ENCODE measurements around the gene PCDH10. TPM values are rescaled to one million over a fixed set of nuclear protein-coding genes. Genes with fewer than 3 reads are reported as not detected.

The PCDH10 gene
- total RNA-seq, 1 donor from 2014 or later = 0.53 TPM

- H3K4me1 Mint-ChIP-seq (ENCODE audit: low read depth) = peaks cover 45% of the 10 kb centered on the region
- no peak overlapping the region for H3K27ac Mint-ChIP-seq
- H3K9me3 Mint-ChIP-seq (ENCODE audit: low read depth) = no peaks in the 10 kb centered on the region
- no peaks in the 10 kb centered on the region for H3K36me3 Mint-ChIP-seq (ENCODE audit: insufficient read depth)
- peak overlapping the region; percentile 70 for H3K4me3 Mint-ChIP-seq (ENCODE audit: low read depth)
- DNase-seq (ENCODE audit: low spot score, unreplicated experiment) = no peak
- TF ChIP-seq, protein P1, sequence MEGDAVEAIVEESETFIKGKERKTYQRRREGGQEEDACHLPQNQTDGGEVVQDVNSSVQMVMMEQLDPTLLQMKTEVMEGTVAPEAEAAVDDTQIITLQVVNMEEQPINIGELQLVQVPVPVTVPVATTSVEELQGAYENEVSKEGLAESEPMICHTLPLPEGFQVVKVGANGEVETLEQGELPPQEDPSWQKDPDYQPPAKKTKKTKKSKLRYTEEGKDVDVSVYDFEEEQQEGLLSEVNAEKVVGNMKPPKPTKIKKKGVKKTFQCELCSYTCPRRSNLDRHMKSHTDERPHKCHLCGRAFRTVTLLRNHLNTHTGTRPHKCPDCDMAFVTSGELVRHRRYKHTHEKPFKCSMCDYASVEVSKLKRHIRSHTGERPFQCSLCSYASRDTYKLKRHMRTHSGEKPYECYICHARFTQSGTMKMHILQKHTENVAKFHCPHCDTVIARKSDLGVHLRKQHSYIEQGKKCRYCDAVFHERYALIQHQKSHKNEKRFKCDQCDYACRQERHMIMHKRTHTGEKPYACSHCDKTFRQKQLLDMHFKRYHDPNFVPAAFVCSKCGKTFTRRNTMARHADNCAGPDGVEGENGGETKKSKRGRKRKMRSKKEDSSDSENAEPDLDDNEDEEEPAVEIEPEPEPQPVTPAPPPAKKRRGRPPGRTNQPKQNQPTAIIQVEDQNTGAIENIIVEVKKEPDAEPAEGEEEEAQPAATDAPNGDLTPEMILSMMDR (IDR thresholded peaks at IDR 0.05; ENCODE audit: unreplicated experiment) = no peak
- peaks cover 72% of the 10 kb centered on the region for H3K27me3 Mint-ChIP-seq
These were observed 1.7 kb upstream of the PCDH10 start for GRCh38 chr4:133147286-133147821.

- H3K27me3 Mint-ChIP-seq = peaks cover 79% of the 10 kb centered on the region
- H3K4me3 Mint-ChIP-seq (ENCODE audit: low read depth) = peak overlapping the region; percentile 70
- TF ChIP-seq, protein P1 (IDR thresholded peaks at IDR 0.05; ENCODE audit: unreplicated experiment) = peak; percentile 40
- H3K27ac Mint-ChIP-seq = peak overlapping the region; percentile 53
- no peaks in the 10 kb centered on the region for H3K36me3 Mint-ChIP-seq (ENCODE audit: insufficient read depth)
- no peak for DNase-seq (ENCODE audit: low spot score, unreplicated experiment)
- H3K9me3 Mint-ChIP-seq (ENCODE audit: low read depth) = no peaks in the 10 kb centered on the region
- H3K4me1 Mint-ChIP-seq (ENCODE audit: low read depth) = peaks cover 52% of the 10 kb centered on the region
These were observed 989 bp upstream of the PCDH10 start for GRCh38 chr4:133147921-133148689.

- TF ChIP-seq, protein P1 (IDR thresholded peaks at IDR 0.05; ENCODE audit: unreplicated experiment) = no peak
- H3K27ac Mint-ChIP-seq = peak overlapping the region; percentile 30
- no peak for DNase-seq (ENCODE audit: low spot score, unreplicated experiment)
- peaks cover 52% of the 10 kb centered on the region for H3K4me1 Mint-ChIP-seq (ENCODE audit: low read depth)
- no peaks in the 10 kb centered on the region for H3K36me3 Mint-ChIP-seq (ENCODE audit: insufficient read depth)
- no peaks in the 10 kb centered on the region for H3K9me3 Mint-ChIP-seq (ENCODE audit: low read depth)
- peaks cover 89% of the 10 kb centered on the region for H3K27me3 Mint-ChIP-seq
- H3K4me3 Mint-ChIP-seq (ENCODE audit: low read depth) = peak overlapping the region; percentile 70
These were observed 236 bp downstream of the PCDH10 start for GRCh38 chr4:133149364-133149695.

GRCh38 chr4:133149932-133150471, 908 bp downstream of the PCDH10 start:
- Mint-ChIP-seq H3K4me3 (ENCODE audit: low read depth) (peak overlapping the region; percentile 70), H3K4me1 (ENCODE audit: low read depth) (peaks cover 54% of the 10 kb centered on the region), H3K27me3 (peaks cover 86% of the 10 kb centered on the region), H3K36me3 (ENCODE audit: insufficient read depth) (no peaks in the 10 kb centered on the region), H3K9me3 (ENCODE audit: low read depth) (no peaks in the 10 kb centered on the region), H3K27ac (no peak overlapping the region)
- DNase-seq (ENCODE audit: low spot score, unreplicated experiment) = no peak
- TF ChIP-seq, protein P1 (IDR thresholded peaks at IDR 0.05; ENCODE audit: unreplicated experiment) = no peak

DNA sequence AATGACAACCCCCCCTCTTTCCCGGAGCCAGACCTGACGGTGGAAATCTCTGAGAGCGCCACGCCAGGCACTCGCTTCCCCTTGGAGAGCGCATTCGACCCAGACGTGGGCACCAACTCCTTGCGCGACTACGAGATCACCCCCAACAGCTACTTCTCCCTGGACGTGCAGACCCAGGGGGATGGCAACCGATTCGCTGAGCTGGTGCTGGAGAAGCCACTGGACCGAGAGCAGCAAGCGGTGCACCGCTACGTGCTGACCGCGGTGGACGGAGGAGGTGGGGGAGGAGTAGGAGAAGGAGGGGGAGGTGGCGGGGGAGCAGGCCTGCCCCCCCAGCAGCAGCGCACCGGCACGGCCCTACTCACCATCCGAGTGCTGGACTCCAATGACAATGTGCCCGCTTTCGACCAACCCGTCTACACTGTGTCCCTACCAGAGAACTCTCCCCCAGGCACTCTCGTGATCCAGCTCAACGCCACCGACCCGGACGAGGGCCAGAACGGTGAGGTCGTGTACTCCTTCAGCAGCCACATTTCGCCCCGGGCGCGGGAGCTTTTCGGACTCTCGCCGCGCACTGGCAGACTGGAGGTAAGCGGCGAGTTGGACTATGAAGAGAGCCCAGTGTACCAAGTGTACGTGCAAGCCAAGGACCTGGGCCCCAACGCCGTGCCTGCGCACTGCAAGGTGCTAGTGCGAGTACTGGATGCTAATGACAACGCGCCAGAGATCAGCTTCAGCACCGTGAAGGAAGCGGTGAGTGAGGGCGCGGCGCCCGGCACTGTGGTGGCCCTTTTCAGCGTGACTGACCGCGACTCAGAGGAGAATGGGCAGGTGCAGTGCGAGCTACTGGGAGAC, 1.6 kb downstream of the PCDH10 start:
- Mint-ChIP-seq H3K27me3 (peaks cover 80% of the 10 kb centered on the region), H3K4me3 (ENCODE audit: low read depth) (peak overlapping the region; percentile 70), H3K36me3 (ENCODE audit: insufficient read depth) (no peaks in the 10 kb centered on the region), H3K27ac (no peak overlapping the region), H3K4me1 (ENCODE audit: low read depth) (peaks cover 58% of the 10 kb centered on the region), H3K9me3 (ENCODE audit: low read depth) (no peaks in the 10 kb centered on the region)
- no peak for DNase-seq (ENCODE audit: low spot score, unreplicated experiment)
- TF ChIP-seq, protein P1 (IDR thresholded peaks at IDR 0.05; ENCODE audit: unreplicated experiment) = no peak
